SK-N-SH (cell line): ENCODE measurements around the gene NCKAP5. TPM values are rescaled to one million over a fixed set of nuclear protein-coding genes. Genes with fewer than 3 reads are reported as not detected.

ENCODE experiments used
- CTCF ChIA-PET: fragments of 300-600, 350-600 bp; formaldehyde crosslinking; extraction: SDS; loops from one replicate; lab custom pipeline; 2021; lab: Yijun Ruan, JAX
- POLR2A ChIA-PET: fragments of 350-600 bp; sonication (Branson Sonifier 250); formaldehyde crosslinking; extraction: SDS; loops from one replicate; lab custom pipeline; 2020; ENCODE audit warnings: antibody characterized with exemption, inconsistent platforms; lab: Yijun Ruan, JAX
- DNase-seq: peaks from one replicate; pipeline ENCODE4 v3.0.0; 2012
- H2AFZ ChIP-seq: fragments of 200-600 bp; sonication (generic); 2 replicates; pipeline ENCODE4 v1.8.1; 2016; ENCODE audit warnings: antibody characterized with exemption, mild to moderate bottlenecking, low read depth
- H3F3A ChIP-seq: fragments of 200-600 bp; sonication (generic); replicated peaks from 2 replicates; pipeline ENCODE3; 2016; ENCODE audit warnings: antibody characterized with exemption, mild to moderate bottlenecking; ENCODE audit not compliant: insufficient read depth
- H3K27ac ChIP-seq, 2 experiments: fragments of 200-500 bp in 1 of 2; fragments of 200-600 bp in 1 of 2; sonication (Bioruptor generic) in 1 of 2; sonication (generic), shearing (Covaris generic) in 1 of 2; 2 replicates each; pipeline versions ENCODE4 v1.5.1 to v1.6.1; 2014 to 2016; ENCODE audit warnings: low read depth in 2 of 2, inconsistent platforms in 1 of 2, low read length in 1 of 2, mild to moderate bottlenecking in 1 of 2, mixed read lengths in 1 of 2
- H3K27me3 ChIP-seq: fragments of 200-600 bp; sonication (generic), shearing (Covaris generic); 2 replicates; pipeline ENCODE4 v1.6.1; 2016; ENCODE audit warnings: mixed run types; ENCODE audit not compliant: insufficient read depth
- H3K36me3 ChIP-seq, 2 experiments: fragments of 200-500 bp in 1 of 2; fragments of 200-600 bp in 1 of 2; sonication (Bioruptor generic) in 1 of 2; sonication (generic) in 1 of 2; replicated peaks in 1 of 2; 2 replicates each; pipeline versions ENCODE3 to v1.5.1; 2014 to 2016; ENCODE audit warnings: low read length in 1 of 2, mild to moderate bottlenecking in 1 of 2; ENCODE audit not compliant: insufficient read depth in 2 of 2, control insufficient read depth in 1 of 2
- H3K4me1 ChIP-seq, 2 experiments: fragments of 200-500 bp in 1 of 2; fragments of 200-600 bp in 1 of 2; sonication (Bioruptor generic) in 1 of 2; sonication (generic), shearing (Covaris generic) in 1 of 2; 2 replicates each; pipeline versions ENCODE4 v1.5.1 to v1.6.1; 2014 to 2016; ENCODE audit warnings: low read depth in 1 of 2, low read length in 1 of 2, mixed run types in 1 of 2; ENCODE audit not compliant: insufficient read depth in 2 of 2, control insufficient read depth in 1 of 2
- H3K4me2 ChIP-seq: fragments of 200-600 bp; sonication (generic), shearing (Covaris generic); 2 replicates; pipeline ENCODE4 v1.6.1; 2017; ENCODE audit warnings: mixed run types
- H3K4me3 ChIP-seq, 2 experiments: fragments of 200-500 bp in 1 of 2; fragments of 200-600 bp in 1 of 2; sonication (Bioruptor generic) in 1 of 2; sonication (generic), shearing (Covaris generic) in 1 of 2; 2 replicates each; pipeline versions ENCODE4 v1.5.1 to v1.8.1; 2014 to 2016; ENCODE audit warnings: low read depth in 2 of 2, inconsistent platforms in 1 of 2, low read length in 1 of 2, mild to moderate bottlenecking in 1 of 2, mixed read lengths in 1 of 2, moderate library complexity in 1 of 2
- H3K79me2 ChIP-seq: fragments of 200-600 bp; sonication (generic); 2 replicates; pipeline ENCODE4 v1.8.1; 2017; ENCODE audit warnings: mild to moderate bottlenecking; ENCODE audit not compliant: insufficient read depth
- H3K9ac ChIP-seq: fragments of 200-600 bp; sonication (generic); 2 replicates; pipeline ENCODE4 v1.6.1; 2017; ENCODE audit warnings: mixed run types
- H3K9me2 ChIP-seq: fragments of 200-600 bp; sonication (generic); 2 replicates; pipeline ENCODE4 v1.6.1; 2017; ENCODE audit warnings: mixed run types
- H3K9me3 ChIP-seq: fragments of 200-600 bp; sonication (generic); 2 replicates; pipeline ENCODE4 v1.6.1; 2017; ENCODE audit warnings: mixed run types, mild to moderate bottlenecking, moderate library complexity
- H4K20me1 ChIP-seq: fragments of 200-600 bp; sonication (generic); 2 replicates; pipeline ENCODE4 v1.6.1; 2017; ENCODE audit warnings: mild to moderate bottlenecking, mixed run types; ENCODE audit not compliant: insufficient read depth
- CTCF ChIP-seq: fragments of 200-600 bp; sonication (generic); IDR thresholded peaks from 2 replicates; pipeline ENCODE4 v1.6.1; 2017; ENCODE audit warnings: antibody characterized with exemption, mild to moderate bottlenecking, moderate library complexity
- FOXJ3 ChIP-seq: sonication (generic); formaldehyde crosslinking; IDR thresholded peaks from 2 replicates; pipeline ENCODE4 v1.5.1; 2020; ENCODE audit warnings: mild to moderate bottlenecking, missing genetic modification reagents
- GATA2 ChIP-seq: sonication (generic); formaldehyde crosslinking; IDR thresholded peaks from 2 replicates; pipeline ENCODE4 v1.5.0; 2020; ENCODE audit warnings: mild to moderate bottlenecking, missing genetic modification reagents
- JUND ChIP-seq: IDR thresholded peaks from 2 replicates; pipeline ENCODE4 v1.4.0; 2012
- MEF2A ChIP-seq: IDR thresholded peaks from 2 replicates; pipeline ENCODE4 v1.4.0; 2012; ENCODE audit warnings: low read depth, borderline replicate concordance
- NRF1 ChIP-seq: IDR thresholded peaks from 2 replicates; pipeline ENCODE4 v1.6.1; 2012; ENCODE audit warnings: low read depth, mild to moderate bottlenecking, low read length
- POLR2AphosphoS5 ChIP-seq: IDR thresholded peaks from 2 replicates; pipeline ENCODE4 v1.6.1; 2012; ENCODE audit warnings: low read depth, low read length
- RCOR1 ChIP-seq: fragments of 150-350 bp; IDR thresholded peaks from 2 replicates; pipeline ENCODE4 v1.6.1; 2017; ENCODE audit warnings: antibody characterized with exemption, low read length
- RFX5 ChIP-seq: IDR thresholded peaks from 2 replicates; pipeline ENCODE4 v1.6.1; 2012; ENCODE audit warnings: mild to moderate bottlenecking, improper control_type of control experiment, low read length
- RXRA ChIP-seq: IDR thresholded peaks from 2 replicates; pipeline ENCODE4 v1.4.0; 2012; ENCODE audit warnings: low read depth, mild to moderate bottlenecking, borderline replicate concordance
- SMC3 ChIP-seq: IDR thresholded peaks from 2 replicates; pipeline ENCODE4 v1.6.1; 2012; ENCODE audit warnings: low read depth, low read length, improper control_type of control experiment
- TCF12 ChIP-seq: IDR thresholded peaks from 2 replicates; pipeline ENCODE4 v1.4.0; 2012
- USF1 ChIP-seq: IDR thresholded peaks from 2 replicates; pipeline ENCODE4 v1.4.0; 2012; ENCODE audit warnings: low read depth, borderline replicate concordance
- USF2 ChIP-seq: fragments of 150-350 bp; IDR thresholded peaks from 2 replicates; pipeline ENCODE4 v1.6.1; 2017; ENCODE audit warnings: antibody characterized with exemption, low read length, low read depth, borderline replicate concordance
- WGBS: methylation state at CpG from one replicate; pipeline ENCODE4 v1.1.6; 2017; ENCODE audit warnings: low lambda C conversion rate; 5-methylcytosine and 5-hydroxymethylcytosine counted together
- polyA plus RNA-seq, 3 experiments: library from polyadenylated mRNA; depleted of rRNA; stranded (reverse); fragments of >200 nt; gene quantifications; 2 replicates each; pipeline ENCODE4 v1.2.3, GENCODE V29; 2012
- TF ChIP-seq, protein P1 (sequence below): IDR thresholded peaks from 2 replicates; pipeline ENCODE4 v1.4.0; 2012; ENCODE audit warnings: low read depth, borderline replicate concordance
- TF ChIP-seq, protein P2 (sequence below): fragments of 150-350 bp; IDR thresholded peaks from 2 replicates; pipeline ENCODE4 v1.6.1; 2016; ENCODE audit warnings: mild to moderate bottlenecking, low read depth, low read length

The NCKAP5 gene
- polyA plus RNA-seq, 1 of the 3 experiments (the other 2 are of a cell fraction), result 0.02 TPM

DNA sequence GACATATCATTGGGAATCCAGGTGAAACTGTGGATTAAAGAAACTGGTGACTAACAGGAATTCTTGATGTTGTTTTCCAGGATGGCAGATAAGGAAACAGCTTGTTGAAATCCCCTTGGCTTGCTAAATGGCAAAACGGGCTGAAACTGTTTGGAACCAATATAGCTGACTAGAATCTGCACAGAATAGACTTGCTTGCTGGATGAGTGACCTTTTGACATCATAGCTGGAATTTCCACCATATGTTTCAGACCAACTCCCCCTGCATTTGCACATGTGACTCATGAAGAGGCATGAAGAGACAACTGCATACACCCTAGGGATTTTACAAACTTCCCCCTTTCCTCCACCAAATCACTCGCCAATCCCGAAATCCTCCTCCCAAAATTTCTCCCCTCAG lies 810.6 kb downstream of the NCKAP5 start:
- Histone ChIP-seq H3K9me3 (0 out of 2 replicates have a peak, but pooled peaks cover 6% of the 10 kb centered on the region), H3K27ac (peak overlapping the region in 1 of 2 experiments; percentile 56; a peak in 2 of 4 replicates), H3K9ac (no peak overlapping the region), H3K4me1 (peaks cover 7 to 22% of the 10 kb centered on the region in 2 experiments; a peak in 3 of 4 replicates), H3K27me3 (no peaks in the 10 kb centered on the region), H2AFZ (no peak overlapping the region), H3K4me2 (peak overlapping the region; percentile 38; the same call in 1 of the 2 replicates), H4K20me1 (no peaks in the 10 kb centered on the region), H3K79me2 (no peaks in the 10 kb centered on the region), H3K4me3 (no peak overlapping the region), H3K9me2 (no peaks in the 10 kb centered on the region), H3K36me3 (no peaks in the 10 kb centered on the region), H3F3A (peaks cover 3% of the 10 kb centered on the region)
- WGBS, result 49% methylated on average over 3 of the region's 3 CpGs
- ChIA-PET POLR2A (no interaction called here), CTCF (interaction anchor here (1.0 kb wide), 1 partner anchor 18 kb away, joined by 4 read pairs; no protein-coding TSS in a partner anchor)
- no peak for DNase-seq
- no peak for TF ChIP-seq NRF1
- no peak for TF ChIP-seq GATA2 (CRISPR knock-in tag)
- TF ChIP-seq RCOR1, result no peak
- TF ChIP-seq POLR2AphosphoS5, result no peak
- TF ChIP-seq, protein P1, sequence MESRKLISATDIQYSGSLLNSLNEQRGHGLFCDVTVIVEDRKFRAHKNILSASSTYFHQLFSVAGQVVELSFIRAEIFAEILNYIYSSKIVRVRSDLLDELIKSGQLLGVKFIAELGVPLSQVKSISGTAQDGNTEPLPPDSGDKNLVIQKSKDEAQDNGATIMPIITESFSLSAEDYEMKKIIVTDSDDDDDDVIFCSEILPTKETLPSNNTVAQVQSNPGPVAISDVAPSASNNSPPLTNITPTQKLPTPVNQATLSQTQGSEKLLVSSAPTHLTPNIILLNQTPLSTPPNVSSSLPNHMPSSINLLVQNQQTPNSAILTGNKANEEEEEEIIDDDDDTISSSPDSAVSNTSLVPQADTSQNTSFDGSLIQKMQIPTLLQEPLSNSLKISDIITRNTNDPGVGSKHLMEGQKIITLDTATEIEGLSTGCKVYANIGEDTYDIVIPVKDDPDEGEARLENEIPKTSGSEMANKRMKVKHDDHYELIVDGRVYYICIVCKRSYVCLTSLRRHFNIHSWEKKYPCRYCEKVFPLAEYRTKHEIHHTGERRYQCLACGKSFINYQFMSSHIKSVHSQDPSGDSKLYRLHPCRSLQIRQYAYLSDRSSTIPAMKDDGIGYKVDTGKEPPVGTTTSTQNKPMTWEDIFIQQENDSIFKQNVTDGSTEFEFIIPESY, result no peak
- TF ChIP-seq, protein P2, sequence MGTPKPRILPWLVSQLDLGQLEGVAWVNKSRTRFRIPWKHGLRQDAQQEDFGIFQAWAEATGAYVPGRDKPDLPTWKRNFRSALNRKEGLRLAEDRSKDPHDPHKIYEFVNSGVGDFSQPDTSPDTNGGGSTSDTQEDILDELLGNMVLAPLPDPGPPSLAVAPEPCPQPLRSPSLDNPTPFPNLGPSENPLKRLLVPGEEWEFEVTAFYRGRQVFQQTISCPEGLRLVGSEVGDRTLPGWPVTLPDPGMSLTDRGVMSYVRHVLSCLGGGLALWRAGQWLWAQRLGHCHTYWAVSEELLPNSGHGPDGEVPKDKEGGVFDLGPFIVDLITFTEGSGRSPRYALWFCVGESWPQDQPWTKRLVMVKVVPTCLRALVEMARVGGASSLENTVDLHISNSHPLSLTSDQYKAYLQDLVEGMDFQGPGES, result no peak
- no peak for TF ChIP-seq CTCF
- TF ChIP-seq USF1, result no peak
- no peak for TF ChIP-seq RXRA
- no peak for TF ChIP-seq TCF12
- TF ChIP-seq JUND, result no peak
- no peak for TF ChIP-seq FOXJ3 (CRISPR knock-in tag)
- TF ChIP-seq SMC3, result no peak
- TF ChIP-seq MEF2A, result no peak
- no peak for TF ChIP-seq RFX5
- TF ChIP-seq USF2, result no peak
